K562 (cell line): ENCODE measurements around the gene TOMM70. TPM values are rescaled to one million over a fixed set of nuclear protein-coding genes. Genes with fewer than 3 reads are reported as not detected.

ENCODE experiments used
- ASH1L ChIP-seq: fragments of 450-650 bp; IDR thresholded peaks from 2 replicates; pipeline ENCODE4 v1.6.1; 2018; ENCODE audit warnings: borderline replicate concordance, mild to moderate bottlenecking, low read depth; ENCODE audit not compliant: partially characterized antibody
- ATF1 ChIP-seq, 2 experiments: fragments of 450-650 bp in 1 of 2; IDR thresholded peaks; 2 replicates each; pipeline ENCODE4 v1.6.1; 2016; ENCODE audit warnings: missing compliant biosample characterization in 1 of 2, missing genetic modification characterization in 1 of 2
- FOXM1 ChIP-seq, 2 experiments: fragments of 450-650 bp in 1 of 2; sonication (generic) in 1 of 2; formaldehyde crosslinking in 1 of 2; IDR thresholded peaks; 2 replicates each; pipeline versions ENCODE4 v1.6.1 to v1.9.0; 2017 to 2022; ENCODE audit warnings: low read depth in 2 of 2, mild to moderate bottlenecking in 2 of 2, missing genetic modification reagents in 1 of 2, moderate library complexity in 1 of 2
- GTF2F1 ChIP-seq: IDR thresholded peaks from 2 replicates; pipeline ENCODE4 v1.6.1; 2011; ENCODE audit warnings: low read depth, low read length, improper control_type of control experiment
- HCFC1 ChIP-seq: IDR thresholded peaks from 2 replicates; pipeline ENCODE4 v1.6.1; 2012; ENCODE audit warnings: low read depth, low read length, improper control_type of control experiment
- HDAC1 ChIP-seq, 2 experiments: fragments of 450-650 bp; IDR thresholded peaks; 2 replicates each; pipeline ENCODE4 v1.6.1; 2016 to 2017; ENCODE audit warnings: inconsistent platforms in 1 of 2, mild to moderate bottlenecking in 1 of 2, moderate library complexity in 1 of 2
- HSF4 ChIP-seq: fragments of 250-450 bp; sonication (Bioruptor Pico); IDR thresholded peaks from 2 replicates; pipeline ENCODE4 v2.1.2; 2022; ENCODE audit warnings: mild to moderate bottlenecking, moderate library complexity, borderline replicate concordance
- NCOA6 ChIP-seq: fragments of 450-650 bp; IDR thresholded peaks from 2 replicates; pipeline ENCODE4 v1.6.1; 2017; ENCODE audit warnings: mild to moderate bottlenecking
- NFIC ChIP-seq: fragments of 450-650 bp; IDR thresholded peaks from 2 replicates; pipeline ENCODE4 v1.6.1; 2017; ENCODE audit warnings: mild to moderate bottlenecking, inconsistent platforms
- POLR2A ChIP-seq: fragments of 450-650 bp; conservative IDR thresholded peaks from 2 replicates; pipeline ENCODE4 v1.6.1; 2016
- RBM22 ChIP-seq: fragments of 200-400 bp; formaldehyde crosslinking; IDR thresholded peaks from 2 replicates; pipeline ENCODE4 v1.6.1; 2018; ENCODE audit warnings: low read length, low read depth; ENCODE audit not compliant: poor library complexity, severe bottlenecking
- RNF2 ChIP-seq: sonication (generic); IDR thresholded peaks from 2 replicates; pipeline ENCODE4 v1.6.1; 2016
- SMAD4 ChIP-seq: fragments of 250-450 bp; sonication (Bioruptor Pico); conservative IDR thresholded peaks from 2 replicates; pipeline ENCODE4 v1.8.0; 2021; ENCODE audit warnings: inconsistent platforms, mild to moderate bottlenecking, moderate library complexity
- TAF1 ChIP-seq: IDR thresholded peaks from 2 replicates; pipeline ENCODE4 v1.6.1; 2011; ENCODE audit warnings: mild to moderate bottlenecking, low read length, moderate library complexity; ENCODE audit not compliant: insufficient read depth, control insufficient read depth, severe bottlenecking; ENCODE audit errors: extremely low read depth
- ZNF324 ChIP-seq: fragments of 250-450 bp; sonication (Bioruptor Pico); IDR thresholded peaks from 2 replicates; pipeline ENCODE4 v1.4.0; 2020; ENCODE audit warnings: mild to moderate bottlenecking
- polyA plus RNA-seq, 8 experiments: library from polyadenylated mRNA; depleted of rRNA in 4 of 8; stranded (reverse) in 5 of 8; unstranded in 3 of 8; fragments of >200 nt; fragmentation: Nextera tagmentation in 2 of 8; fragmentation: Illumina TruSeq in 1 of 8; extraction: Ambion mirVana in 2 of 8; extraction: Trizol in 1 of 8; gene quantifications; 2 replicates each; pipeline versions ENCODE4 v1.2.1 to v1.2.3, GENCODE V29; 2011 to 2014; ENCODE audit warnings: inconsistent platforms in 1 of 8, missing spikeins in 1 of 8
- total RNA-seq, 7 experiments: library from RNA; depleted of rRNA in 6 of 7; stranded (reverse); fragments of >200 nt in 6 of 7; fragmentation: Illumina TruSeq in 2 of 7; extraction: Trizol in 2 of 7; gene quantifications; 2 replicates each; pipeline versions ENCODE4 v1.2.1 to v1.2.3, GENCODE V29; 2011 to 2021; ENCODE audit warnings: low replicate concordance in 1 of 7
- TF ChIP-seq, protein P1 (sequence below), 2 experiments: fragments of 200-800 bp in 1 of 2; sonication (Bioruptor generic) in 1 of 2; sonication (generic) in 1 of 2; formaldehyde crosslinking in 1 of 2; IDR thresholded peaks in 1 of 2; conservative IDR thresholded peaks in 1 of 2; 2 replicates each; pipeline versions ENCODE4 v1.5.0 to v1.6.1; 2016 to 2020; ENCODE audit warnings: missing compliant biosample characterization in 1 of 2, missing genetic modification characterization in 1 of 2, missing genetic modification reagents in 1 of 2
- TF ChIP-seq, protein P2 (sequence below), 2 experiments: fragments of 150-350 bp in 1 of 2; IDR thresholded peaks; 2 replicates each; pipeline ENCODE4 v1.6.1; 2012 to 2016; ENCODE audit warnings: low read depth in 2 of 2, low read length in 2 of 2, mild to moderate bottlenecking in 1 of 2, moderate library complexity in 1 of 2
- TF ChIP-seq, protein P3 (sequence below): fragments of 450-650 bp; IDR thresholded peaks from 2 replicates; pipeline ENCODE4 v1.6.1; 2016; ENCODE audit warnings: borderline replicate concordance

The TOMM70 gene
- total and polyA plus RNA-seq, 9 of the 15 experiments (the other 6 are each of a cell fraction or from before 2014, with no cell fraction given), result 17.5 to 75.6 (median 54.9) TPM

DNA sequence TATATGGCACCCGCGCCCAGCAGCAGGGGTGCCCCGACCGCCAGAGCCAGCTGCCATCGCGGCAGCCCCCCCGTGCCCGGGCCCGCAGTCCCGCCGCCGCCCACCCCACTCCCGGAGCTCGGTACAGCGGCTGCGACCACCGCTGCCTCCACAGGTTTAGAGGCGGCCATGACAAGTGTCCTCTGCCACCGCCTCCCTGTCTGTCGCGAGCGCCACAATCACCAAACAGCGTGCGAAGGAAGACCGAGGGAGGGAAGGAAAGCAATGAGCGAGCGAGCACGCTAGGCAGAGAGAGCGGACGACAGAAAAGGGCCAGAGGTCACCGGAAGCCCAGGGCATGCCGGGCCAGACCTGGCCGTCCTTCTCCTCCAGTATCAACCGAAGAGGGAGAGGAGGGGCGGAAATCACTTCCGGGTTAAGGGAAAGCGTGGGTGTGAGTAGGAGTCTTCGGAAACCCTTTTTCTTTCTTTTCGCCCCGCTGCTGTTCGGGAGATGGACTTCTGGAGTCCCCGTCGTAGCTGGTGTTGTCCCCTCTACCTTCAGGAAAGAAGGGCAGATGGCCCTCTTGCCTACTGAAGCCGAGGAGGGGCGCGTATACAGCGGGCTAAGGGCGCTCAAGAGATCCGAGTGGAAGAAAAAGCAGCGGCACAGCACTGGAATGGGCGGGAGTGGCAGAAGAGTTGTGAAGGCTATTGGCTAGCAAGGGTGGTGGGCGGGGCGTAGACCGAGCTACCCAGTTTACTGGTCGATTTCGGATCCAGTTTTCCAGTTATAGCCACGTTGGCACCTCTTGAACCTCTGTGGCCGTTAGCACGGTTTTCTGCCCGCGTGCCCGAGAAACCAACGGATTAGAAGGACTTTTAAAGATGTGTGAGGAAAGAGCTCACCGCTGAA, at the start of gene TOMM70, which contains the start of gene LNP1 (continued):
- TF ChIP-seq NFIC (0 out of 2 replicates have a peak, but pooled peaks have one; percentile 31), HDAC1 (IDR thresholded peaks at IDR 0.05) (peak in 1 of 2 experiments; percentile 88; a peak in 2 of 4 replicates), HSF4 (CRISPR knock-in tag) (no peak), RNF2 (0 out of 2 replicates have a peak, but pooled peaks have one; percentile 7), GTF2F1 (peak; percentile 82), ASH1L (peak; percentile 51), HCFC1 (peak; percentile 73), ZNF324 (CRISPR knock-in tag) (no peak), NCOA6 (no peak), ATF1 (CRISPR knock-in tag; IDR thresholded peaks at IDR 0.05) (no peak), ATF1 (tag; IDR thresholded peaks at IDR 0.05) (peak; percentile 64), RBM22 (no peak), FOXM1 (IDR thresholded peaks at IDR 0.05; ENCODE audit: low read depth) (peak; percentile 93), FOXM1 (CRISPR knock-in tag; IDR thresholded peaks at IDR 0.05; ENCODE audit: low read depth) (no peak; the same call in 1 of the 2 replicates), POLR2A (peak; percentile 94), TAF1 (peak; percentile 69), SMAD4 (no peak)
- TF ChIP-seq, protein P1, sequence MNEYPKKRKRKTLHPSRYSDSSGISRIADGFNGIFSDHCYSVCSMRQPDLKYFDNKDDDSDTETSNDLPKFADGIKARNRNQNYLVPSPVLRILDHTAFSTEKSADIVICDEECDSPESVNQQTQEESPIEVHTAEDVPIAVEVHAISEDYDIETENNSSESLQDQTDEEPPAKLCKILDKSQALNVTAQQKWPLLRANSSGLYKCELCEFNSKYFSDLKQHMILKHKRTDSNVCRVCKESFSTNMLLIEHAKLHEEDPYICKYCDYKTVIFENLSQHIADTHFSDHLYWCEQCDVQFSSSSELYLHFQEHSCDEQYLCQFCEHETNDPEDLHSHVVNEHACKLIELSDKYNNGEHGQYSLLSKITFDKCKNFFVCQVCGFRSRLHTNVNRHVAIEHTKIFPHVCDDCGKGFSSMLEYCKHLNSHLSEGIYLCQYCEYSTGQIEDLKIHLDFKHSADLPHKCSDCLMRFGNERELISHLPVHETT (CRISPR knock-in tag; conservative IDR thresholded peaks at IDR 0.05 in 1 of 2, IDR thresholded peaks at IDR 0.05 in 1 of 2), result peak in 1 of 2 experiments; percentile 61; a peak in 1 of 4 replicates
- TF ChIP-seq, protein P2, sequence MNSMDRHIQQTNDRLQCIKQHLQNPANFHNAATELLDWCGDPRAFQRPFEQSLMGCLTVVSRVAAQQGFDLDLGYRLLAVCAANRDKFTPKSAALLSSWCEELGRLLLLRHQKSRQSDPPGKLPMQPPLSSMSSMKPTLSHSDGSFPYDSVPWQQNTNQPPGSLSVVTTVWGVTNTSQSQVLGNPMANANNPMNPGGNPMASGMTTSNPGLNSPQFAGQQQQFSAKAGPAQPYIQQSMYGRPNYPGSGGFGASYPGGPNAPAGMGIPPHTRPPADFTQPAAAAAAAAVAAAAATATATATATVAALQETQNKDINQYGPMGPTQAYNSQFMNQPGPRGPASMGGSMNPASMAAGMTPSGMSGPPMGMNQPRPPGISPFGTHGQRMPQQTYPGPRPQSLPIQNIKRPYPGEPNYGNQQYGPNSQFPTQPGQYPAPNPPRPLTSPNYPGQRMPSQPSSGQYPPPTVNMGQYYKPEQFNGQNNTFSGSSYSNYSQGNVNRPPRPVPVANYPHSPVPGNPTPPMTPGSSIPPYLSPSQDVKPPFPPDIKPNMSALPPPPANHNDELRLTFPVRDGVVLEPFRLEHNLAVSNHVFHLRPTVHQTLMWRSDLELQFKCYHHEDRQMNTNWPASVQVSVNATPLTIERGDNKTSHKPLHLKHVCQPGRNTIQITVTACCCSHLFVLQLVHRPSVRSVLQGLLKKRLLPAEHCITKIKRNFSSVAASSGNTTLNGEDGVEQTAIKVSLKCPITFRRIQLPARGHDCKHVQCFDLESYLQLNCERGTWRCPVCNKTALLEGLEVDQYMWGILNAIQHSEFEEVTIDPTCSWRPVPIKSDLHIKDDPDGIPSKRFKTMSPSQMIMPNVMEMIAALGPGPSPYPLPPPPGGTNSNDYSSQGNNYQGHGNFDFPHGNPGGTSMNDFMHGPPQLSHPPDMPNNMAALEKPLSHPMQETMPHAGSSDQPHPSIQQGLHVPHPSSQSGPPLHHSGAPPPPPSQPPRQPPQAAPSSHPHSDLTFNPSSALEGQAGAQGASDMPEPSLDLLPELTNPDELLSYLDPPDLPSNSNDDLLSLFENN (IDR thresholded peaks at IDR 0.05; ENCODE audit: low read depth in 2 of 2, low read length in 2 of 2), result no peak
- TF ChIP-seq, protein P3, sequence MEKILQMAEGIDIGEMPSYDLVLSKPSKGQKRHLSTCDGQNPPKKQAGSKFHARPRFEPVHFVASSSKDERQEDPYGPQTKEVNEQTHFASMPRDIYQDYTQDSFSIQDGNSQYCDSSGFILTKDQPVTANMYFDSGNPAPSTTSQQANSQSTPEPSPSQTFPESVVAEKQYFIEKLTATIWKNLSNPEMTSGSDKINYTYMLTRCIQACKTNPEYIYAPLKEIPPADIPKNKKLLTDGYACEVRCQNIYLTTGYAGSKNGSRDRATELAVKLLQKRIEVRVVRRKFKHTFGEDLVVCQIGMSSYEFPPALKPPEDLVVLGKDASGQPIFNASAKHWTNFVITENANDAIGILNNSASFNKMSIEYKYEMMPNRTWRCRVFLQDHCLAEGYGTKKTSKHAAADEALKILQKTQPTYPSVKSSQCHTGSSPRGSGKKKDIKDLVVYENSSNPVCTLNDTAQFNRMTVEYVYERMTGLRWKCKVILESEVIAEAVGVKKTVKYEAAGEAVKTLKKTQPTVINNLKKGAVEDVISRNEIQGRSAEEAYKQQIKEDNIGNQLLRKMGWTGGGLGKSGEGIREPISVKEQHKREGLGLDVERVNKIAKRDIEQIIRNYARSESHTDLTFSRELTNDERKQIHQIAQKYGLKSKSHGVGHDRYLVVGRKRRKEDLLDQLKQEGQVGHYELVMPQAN, result peak; percentile 96
